CD4-positive, alpha-beta T cell treated with Interleukin-17A for 1 hour (primary cell): ENCODE results near the gene FAM83B.
"Not testable (repeated sequence)": the region's sequence is repeated elsewhere in the genome, so short reads cannot be mapped to it uniquely, and the experiment has no call there.

Experiments used
- DNase-seq: peaks from one replicate; pipeline ENCODE4 v3.0.0-alpha.2; 2020

The FAM83B gene

GRCh38 chr6:54846243-54846856, at the start of gene FAM83B:
TSS of gene FAM83B (plus strand) at chr6:54846771. CDS start at chr6:54870247, 23,476 bp downstream.
- no peak for DNase-seq

GRCh38 chr6:54796918-54797317, 49.7 kb upstream of the FAM83B start:
- not testable (repeated sequence) for DNase-seq

GRCh38 chr6:54800050-54800600, 46.4 kb upstream of the FAM83B start:
- DNase-seq = no peak

GRCh38 chr6:54801244-54801643, 45.3 kb upstream of the FAM83B start:
- DNase-seq = no peak

GRCh38 chr6:54801669-54802068, 44.9 kb upstream of the FAM83B start:
- no peak for DNase-seq

GRCh38 chr6:54802775-54803634, 43.6 kb upstream of the FAM83B start:
- no peak for DNase-seq

- DNase-seq = no peak
These were observed 41.5 kb upstream of the FAM83B start for GRCh38 chr6:54805077-54805476.

GRCh38 chr6:54810147-54810546, 36.4 kb upstream of the FAM83B start:
- DNase-seq = no peak

- no peak for DNase-seq
These were observed 32.7 kb upstream of the FAM83B start for GRCh38 chr6:54813892-54814291.

GRCh38 chr6:54817236-54817635, 29.3 kb upstream of the FAM83B start:
- no peak for DNase-seq

GRCh38 chr6:54817834-54818233, 28.7 kb upstream of the FAM83B start:
- no peak for DNase-seq

- not testable (repeated sequence) for DNase-seq
These were observed 22.3 kb upstream of the FAM83B start for GRCh38 chr6:54824225-54824624.

- no peak for DNase-seq
These were observed 19.6 kb upstream of the FAM83B start for GRCh38 chr6:54827010-54827409.

- DNase-seq = no peak
These were observed 16.4 kb upstream of the FAM83B start for GRCh38 chr6:54830216-54830615.

GRCh38 chr6:54835176-54835575, 11.4 kb upstream of the FAM83B start:
- no peak for DNase-seq

GRCh38 chr6:54846857-54847674, 495 bp downstream of the FAM83B start:
- no peak for DNase-seq

GRCh38 chr6:54847799-54848597, 1.4 kb downstream of the FAM83B start:
- DNase-seq = no peak

GRCh38 chr6:54850114-54850513, 3.5 kb downstream of the FAM83B start:
- no peak for DNase-seq

GRCh38 chr6:54856129-54856528, 9.6 kb downstream of the FAM83B start:
- DNase-seq = no peak

GRCh38 chr6:54860132-54860531, 13.6 kb downstream of the FAM83B start:
- DNase-seq = no peak

GRCh38 chr6:54860739-54861138, 14.2 kb downstream of the FAM83B start:
- no peak for DNase-seq

GRCh38 chr6:54861905-54862616, 15.5 kb downstream of the FAM83B start:
- no peak for DNase-seq
